Transverse colon (tissue), 1 donor: Measurements from ENCODE around the gene IFITM10.

ENCODE experiments used
- EP300 ChIP-seq: sonication (generic); formaldehyde crosslinking; IDR thresholded peaks from one replicate; pipeline ENCODE4 v1.6.1; 2017; ENCODE audit warnings: antibody characterized with exemption, low read depth
- POLR2A ChIP-seq: fragments of 450-650 bp; IDR thresholded peaks from one replicate; pipeline ENCODE4 v1.6.1; 2016; ENCODE audit warnings: antibody characterized with exemption, mild to moderate bottlenecking, moderate library complexity

DNA sequence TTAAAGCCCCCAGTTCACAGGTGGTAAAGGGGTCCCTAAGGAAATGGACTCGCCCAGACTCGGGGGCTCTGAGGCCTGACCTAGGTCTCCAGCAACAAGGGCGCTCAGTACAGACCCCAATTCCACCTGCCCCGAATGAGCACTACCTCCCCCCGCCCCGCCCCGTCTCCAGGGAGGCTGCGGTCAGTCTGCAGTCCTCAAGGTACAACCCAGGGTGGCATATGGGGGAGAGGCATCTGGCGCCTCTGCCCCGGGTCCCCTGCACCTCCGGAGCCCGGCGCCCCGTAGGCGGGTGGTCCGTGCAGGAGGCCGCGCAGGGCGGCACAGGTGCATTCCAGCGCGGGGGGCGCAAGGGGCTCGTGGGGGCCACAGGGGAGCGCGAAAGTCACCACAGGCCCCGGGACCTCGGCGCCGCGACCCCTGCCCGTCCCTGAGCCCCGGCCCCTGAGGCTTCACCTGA lies 13.0 kb upstream of the IFITM10 start:
- no peak for TF ChIP-seq EP300
- TF ChIP-seq POLR2A = no peak
